ENCODE measurements around the gene GNAL. TPM values are rescaled to one million over a fixed set of nuclear protein-coding genes. Genes with fewer than 3 reads are reported as not detected.
A peak's percentile ranks its signal among the peaks of the same experiment; 100 is the strongest.

The GNAL gene
- total RNA-seq, 1 experiment from 2014 or later: 24.0 TPM

DNA sequence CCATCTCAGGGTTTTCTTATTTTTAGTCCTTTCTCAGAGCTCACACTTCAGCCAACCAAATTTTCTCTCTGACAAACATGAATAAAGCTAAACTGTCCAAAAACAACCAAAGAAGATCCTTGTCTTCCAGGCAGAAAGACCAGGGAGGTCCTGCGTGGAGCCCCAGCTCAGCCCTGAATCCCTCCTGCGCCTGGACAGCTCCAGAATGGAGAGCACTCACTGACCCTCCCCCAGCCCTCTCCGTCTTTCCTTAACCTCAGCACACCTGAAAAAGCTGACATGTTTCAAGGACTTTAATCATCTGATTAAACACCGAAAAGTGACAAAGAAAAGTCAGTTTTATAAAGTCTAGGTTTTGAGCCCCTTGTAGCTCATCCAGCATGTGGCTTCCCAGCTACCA lies 22.9 kb upstream of the GNAL start:
- no peak overlapping the region for H3K9ac ChIP-seq (ENCODE audit: extremely low read depth, insufficient read length, low read length)
- peak; percentile 27 for DNase-seq
- no peaks in the 10 kb centered on the region for H4K20me1 ChIP-seq (ENCODE audit: control insufficient read depth, insufficient read depth, insufficient read length)
- no peaks in the 10 kb centered on the region for H3K79me1 ChIP-seq (ENCODE audit: insufficient read depth, low read depth, low read length, poor library complexity, severe bottlenecking)
- no peaks in the 10 kb centered on the region for H3K79me2 ChIP-seq (ENCODE audit: insufficient read depth, low read length)
- no peak overlapping the region for H2BK12ac ChIP-seq (ENCODE audit: insufficient read length, low read depth, low read length)
- H4K8ac ChIP-seq (replicated peaks; ENCODE audit: insufficient read length, low read depth, low read length): no peak overlapping the region
- H3K23ac ChIP-seq (ENCODE audit: insufficient read length, low read depth, low read length): no peak overlapping the region
- no peak overlapping the region for H4K5ac ChIP-seq (ENCODE audit: insufficient read length, low read depth, low read length)
- H2AK5ac ChIP-seq (ENCODE audit: insufficient read length, low read length): no peak overlapping the region
- H3K27me3 ChIP-seq (ENCODE audit: insufficient read depth, low read length): no peaks in the 10 kb centered on the region
- H3K4me2 ChIP-seq (ENCODE audit: insufficient read depth, insufficient read length, low read length): no peak overlapping the region
- H4K91ac ChIP-seq (ENCODE audit: insufficient read length, low read depth, low read length): no peak overlapping the region
- no peak overlapping the region for H2BK120ac ChIP-seq (ENCODE audit: low read depth, low read length, poor library complexity, severe bottlenecking)
- no peak overlapping the region for H3K14ac ChIP-seq (ENCODE audit: insufficient read depth, low read length)
- H3K23me2 ChIP-seq (ENCODE audit: insufficient read length, low read depth, low read length, poor library complexity, severe bottlenecking): no peaks in the 10 kb centered on the region
- Mint-ChIP-seq H3K36me3 (ENCODE audit: insufficient read depth in 1 of 3, low read depth in 3 of 3) (no peaks in the 10 kb centered on the region), H3K9me3 (no peaks in the 10 kb centered on the region), H3K27ac (no peak overlapping the region), H3K4me1 (peaks cover 28 to 34% of the 10 kb centered on the region in 2 experiments), H3K4me3 (no peak overlapping the region), H3K27me3 (ENCODE audit: low read depth) (peaks cover 9% of the 10 kb centered on the region)
- TF ChIP-seq, protein P1, sequence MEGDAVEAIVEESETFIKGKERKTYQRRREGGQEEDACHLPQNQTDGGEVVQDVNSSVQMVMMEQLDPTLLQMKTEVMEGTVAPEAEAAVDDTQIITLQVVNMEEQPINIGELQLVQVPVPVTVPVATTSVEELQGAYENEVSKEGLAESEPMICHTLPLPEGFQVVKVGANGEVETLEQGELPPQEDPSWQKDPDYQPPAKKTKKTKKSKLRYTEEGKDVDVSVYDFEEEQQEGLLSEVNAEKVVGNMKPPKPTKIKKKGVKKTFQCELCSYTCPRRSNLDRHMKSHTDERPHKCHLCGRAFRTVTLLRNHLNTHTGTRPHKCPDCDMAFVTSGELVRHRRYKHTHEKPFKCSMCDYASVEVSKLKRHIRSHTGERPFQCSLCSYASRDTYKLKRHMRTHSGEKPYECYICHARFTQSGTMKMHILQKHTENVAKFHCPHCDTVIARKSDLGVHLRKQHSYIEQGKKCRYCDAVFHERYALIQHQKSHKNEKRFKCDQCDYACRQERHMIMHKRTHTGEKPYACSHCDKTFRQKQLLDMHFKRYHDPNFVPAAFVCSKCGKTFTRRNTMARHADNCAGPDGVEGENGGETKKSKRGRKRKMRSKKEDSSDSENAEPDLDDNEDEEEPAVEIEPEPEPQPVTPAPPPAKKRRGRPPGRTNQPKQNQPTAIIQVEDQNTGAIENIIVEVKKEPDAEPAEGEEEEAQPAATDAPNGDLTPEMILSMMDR (conservative IDR thresholded peaks at IDR 0.05): no peak
- H3K56ac ChIP-seq (ENCODE audit: insufficient read length, low read depth, low read length): no peak overlapping the region
- no CpG with 5 or more reads among the region's 4 CpGs for WGBS (ENCODE audit: extremely low coverage, insufficient read length, low lambda C conversion rate)
- no peak overlapping the region for H2BK15ac ChIP-seq (ENCODE audit: low read depth, low read length)
- no peak overlapping the region for H3K27ac ChIP-seq (ENCODE audit: insufficient read length, low read depth, low read length)
- H3K4ac ChIP-seq (ENCODE audit: low read depth, low read length): no peak overlapping the region
- H3K4me1 ChIP-seq (ENCODE audit: insufficient read depth, low read length): peaks cover 3% of the 10 kb centered on the region; the same call in 1 of the 2 replicates
- no peak overlapping the region for H3K18ac ChIP-seq (ENCODE audit: insufficient read length, low read depth, low read length)
- no peak overlapping the region for H2AFZ ChIP-seq (ENCODE audit: low read length)
- H2BK5ac ChIP-seq (ENCODE audit: insufficient read length, low read length): no peak overlapping the region
- no peak overlapping the region for H3T11ph ChIP-seq (ENCODE audit: low read length)
- H3K9me3 ChIP-seq (ENCODE audit: control insufficient read depth, low read depth, low read length): no peaks in the 10 kb centered on the region
- H2BK20ac ChIP-seq (ENCODE audit: low read depth, low read length, poor library complexity, severe bottlenecking): no peak overlapping the region
